GM19240 (cell line): ENCODE data around the gene WNT11.

Source experiments
- DNase-seq: peaks from one replicate; pipeline ENCODE4 v3.0.0; 2011; ENCODE audit warnings: low spot score; ENCODE audit not compliant: insufficient read length

Gene WNT11

DNA sequence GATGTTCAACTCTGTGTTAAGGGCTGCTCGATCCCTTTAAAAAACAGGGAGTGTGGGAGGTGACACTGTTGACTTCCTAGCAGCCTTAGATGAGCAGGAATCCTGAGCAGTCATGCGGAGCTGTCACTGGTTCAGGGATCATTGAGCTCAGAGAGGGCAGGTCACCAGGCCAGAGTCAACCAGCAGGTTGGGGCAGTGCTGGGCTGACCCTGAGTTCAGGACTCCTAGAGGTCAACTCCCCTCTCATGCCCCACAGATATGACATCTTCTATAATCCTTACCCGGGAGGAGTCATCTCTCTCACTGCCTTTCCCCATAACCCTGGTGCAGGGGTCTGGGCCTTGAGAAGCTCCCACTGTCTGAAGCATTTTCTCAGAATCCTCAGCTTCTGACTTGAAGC, 12.9 kb upstream of the WNT11 start:
- DNase-seq: no peak

DNA sequence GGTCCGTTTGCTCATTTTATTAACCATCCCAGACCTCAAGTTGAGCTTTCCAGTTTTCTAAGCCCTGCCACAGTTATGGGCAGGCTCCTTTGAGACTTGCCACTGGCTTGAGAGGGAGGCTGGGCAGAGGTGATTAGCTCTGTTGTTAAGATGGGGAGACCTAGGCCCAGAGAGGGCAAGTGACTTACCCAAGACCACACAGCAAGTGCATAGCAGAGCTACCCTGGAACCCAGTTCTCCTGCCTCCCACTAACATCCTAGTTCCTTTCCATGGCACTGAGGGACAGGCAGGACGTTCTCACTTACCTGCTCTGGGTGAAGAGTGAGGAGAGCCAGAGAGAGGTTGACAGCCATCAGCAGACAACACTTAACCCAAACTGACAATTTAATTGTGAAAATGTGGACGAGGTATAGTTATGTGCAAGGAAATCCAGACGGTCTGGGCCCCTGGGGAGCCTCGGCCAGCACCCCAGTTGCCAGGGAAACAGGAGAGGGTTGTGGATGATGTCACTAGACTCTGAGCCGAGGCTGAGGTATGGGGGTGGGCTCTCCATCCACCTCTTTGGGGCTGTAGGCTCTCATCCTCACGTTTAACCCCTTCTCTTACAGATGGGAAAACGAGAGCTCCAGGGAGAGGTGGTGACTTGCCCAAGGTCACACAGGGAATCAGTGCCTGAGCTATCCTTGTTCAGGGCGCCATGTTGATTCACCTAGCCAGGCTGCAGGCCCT, 12.3 kb upstream of the WNT11 start:
- DNase-seq: no peak

DNA sequence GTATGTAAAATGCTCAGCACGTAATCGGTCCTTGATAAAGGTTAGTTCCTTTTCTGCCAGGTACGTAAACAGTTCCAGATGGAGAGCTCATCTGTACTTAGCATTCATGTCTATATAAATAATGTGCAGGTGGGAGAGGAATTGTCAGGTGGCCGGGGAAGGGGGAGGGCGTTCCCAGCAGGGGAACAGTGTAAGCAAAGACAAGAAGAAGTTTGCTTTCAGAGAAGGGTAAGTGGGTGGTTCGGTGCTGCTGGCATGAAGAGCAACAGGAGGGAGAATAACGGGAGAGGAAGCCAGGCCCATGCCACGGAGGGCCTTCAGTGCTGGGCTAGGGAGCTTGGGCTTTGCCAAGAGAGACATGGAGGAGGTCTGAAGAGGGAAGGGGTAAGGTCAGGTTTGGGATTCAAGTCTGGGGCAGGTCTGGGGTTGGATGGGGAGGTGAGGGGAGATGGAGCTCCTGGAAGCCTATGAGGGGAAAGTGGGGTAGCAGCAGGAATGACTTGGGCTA, 11.4 kb upstream of the WNT11 start:
- DNase-seq: no peak

DNA sequence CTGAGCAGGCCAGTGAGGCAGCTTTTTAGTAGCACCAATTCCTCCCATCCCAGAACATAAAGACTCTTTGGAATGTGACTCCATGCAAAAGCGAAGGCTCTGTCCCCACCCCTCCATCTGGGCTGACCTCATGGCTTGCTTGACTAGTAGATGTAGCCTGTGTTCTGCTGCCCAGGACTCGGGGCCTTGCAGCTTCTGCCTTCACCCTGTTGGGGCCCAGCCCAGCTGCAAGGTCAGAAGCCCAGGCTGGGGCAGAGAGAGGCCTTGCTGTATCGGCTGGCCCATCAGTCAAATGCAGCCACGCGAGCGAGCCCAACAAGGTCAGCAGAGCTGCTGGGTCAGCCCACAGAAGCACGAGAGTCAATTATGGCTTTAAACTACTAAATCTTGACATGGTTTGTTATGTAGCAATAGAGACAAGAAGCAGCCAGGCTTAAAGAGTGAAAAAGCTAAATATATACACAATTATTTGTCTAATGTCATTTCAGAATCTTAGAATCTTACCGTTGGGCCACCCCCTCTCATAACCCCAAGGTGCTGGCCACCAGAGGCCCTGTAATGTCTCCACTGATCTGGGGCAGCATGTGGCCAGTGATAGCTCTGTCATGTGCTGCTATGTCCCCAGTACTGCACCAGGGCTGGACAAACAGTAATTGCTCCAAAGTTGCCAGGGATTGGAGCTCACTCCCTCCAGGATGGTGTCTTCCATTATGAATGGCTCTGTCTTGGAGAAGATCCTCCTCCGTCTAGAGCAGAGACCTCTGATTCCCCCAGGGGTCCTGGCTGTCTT, 10.4 kb upstream of the WNT11 start:
- DNase-seq: no peak

DNA sequence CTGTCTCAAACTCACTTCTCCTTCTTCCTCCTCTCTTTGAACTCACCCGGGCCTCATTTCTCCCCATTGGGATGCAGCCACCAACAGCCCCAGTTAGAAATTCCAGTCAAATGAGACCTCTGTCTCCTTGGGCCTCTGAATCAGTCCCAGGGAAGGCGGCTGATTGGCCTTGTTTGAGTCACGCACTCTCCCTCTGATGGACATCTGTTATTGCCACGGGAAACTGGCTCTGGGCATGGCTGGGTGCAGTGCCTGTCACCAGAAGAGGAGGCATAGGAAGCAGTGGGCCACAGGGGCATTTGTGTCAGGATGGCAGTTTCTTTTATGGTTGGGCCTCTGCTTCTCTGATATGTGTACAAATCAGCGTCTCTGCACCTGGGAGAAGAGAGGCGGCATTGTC, 9.6 kb upstream of the WNT11 start:
- no peak for DNase-seq

DNA sequence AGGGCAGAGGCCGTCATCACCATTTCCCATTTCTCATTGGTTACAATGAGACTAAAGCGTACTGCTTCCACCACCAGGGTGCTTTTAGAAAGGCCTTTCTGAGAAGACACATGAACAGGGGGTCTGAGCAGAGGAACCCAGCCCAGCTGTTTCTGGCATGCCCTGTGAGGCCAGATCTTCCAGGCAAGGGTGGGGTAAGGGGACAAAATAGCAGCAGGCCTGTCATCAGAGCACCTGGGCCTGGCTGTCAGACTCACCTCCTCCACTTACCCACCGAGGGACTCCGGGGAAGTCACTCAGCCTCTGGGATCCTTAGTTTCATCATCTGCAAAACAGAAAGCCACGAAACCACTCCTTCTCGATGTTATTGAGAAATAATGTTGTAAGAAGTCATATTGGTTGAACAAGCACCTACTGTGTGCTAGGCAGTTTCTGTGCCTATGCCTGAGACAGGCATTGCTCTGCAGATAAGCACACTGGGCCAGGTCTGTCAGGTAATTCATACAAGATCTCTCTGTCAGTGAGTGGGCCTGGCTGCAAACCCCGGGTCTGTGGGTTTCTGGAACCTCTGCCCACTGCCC, 8.8 kb upstream of the WNT11 start:
- no peak for DNase-seq

DNA sequence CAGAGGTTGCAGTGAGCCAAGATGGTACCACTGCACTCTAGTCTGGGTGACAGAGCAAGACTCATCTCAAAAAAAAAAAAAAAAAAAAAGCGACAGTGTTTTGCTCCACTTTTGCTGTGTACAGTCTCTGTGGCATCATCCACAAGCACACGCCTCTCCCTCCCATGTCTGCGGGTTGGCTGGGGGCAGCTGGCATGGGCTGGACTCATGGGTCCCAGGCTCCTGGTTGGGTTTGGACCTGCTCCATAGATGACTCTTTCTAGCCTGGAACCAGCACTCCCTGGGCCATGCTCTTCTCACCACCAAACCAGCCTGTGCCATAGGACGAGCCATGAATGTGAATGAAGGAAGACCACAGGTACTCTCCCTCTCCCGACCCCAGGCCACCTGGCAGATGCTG, 7.9 kb upstream of the WNT11 start:
- DNase-seq: no peak

DNA sequence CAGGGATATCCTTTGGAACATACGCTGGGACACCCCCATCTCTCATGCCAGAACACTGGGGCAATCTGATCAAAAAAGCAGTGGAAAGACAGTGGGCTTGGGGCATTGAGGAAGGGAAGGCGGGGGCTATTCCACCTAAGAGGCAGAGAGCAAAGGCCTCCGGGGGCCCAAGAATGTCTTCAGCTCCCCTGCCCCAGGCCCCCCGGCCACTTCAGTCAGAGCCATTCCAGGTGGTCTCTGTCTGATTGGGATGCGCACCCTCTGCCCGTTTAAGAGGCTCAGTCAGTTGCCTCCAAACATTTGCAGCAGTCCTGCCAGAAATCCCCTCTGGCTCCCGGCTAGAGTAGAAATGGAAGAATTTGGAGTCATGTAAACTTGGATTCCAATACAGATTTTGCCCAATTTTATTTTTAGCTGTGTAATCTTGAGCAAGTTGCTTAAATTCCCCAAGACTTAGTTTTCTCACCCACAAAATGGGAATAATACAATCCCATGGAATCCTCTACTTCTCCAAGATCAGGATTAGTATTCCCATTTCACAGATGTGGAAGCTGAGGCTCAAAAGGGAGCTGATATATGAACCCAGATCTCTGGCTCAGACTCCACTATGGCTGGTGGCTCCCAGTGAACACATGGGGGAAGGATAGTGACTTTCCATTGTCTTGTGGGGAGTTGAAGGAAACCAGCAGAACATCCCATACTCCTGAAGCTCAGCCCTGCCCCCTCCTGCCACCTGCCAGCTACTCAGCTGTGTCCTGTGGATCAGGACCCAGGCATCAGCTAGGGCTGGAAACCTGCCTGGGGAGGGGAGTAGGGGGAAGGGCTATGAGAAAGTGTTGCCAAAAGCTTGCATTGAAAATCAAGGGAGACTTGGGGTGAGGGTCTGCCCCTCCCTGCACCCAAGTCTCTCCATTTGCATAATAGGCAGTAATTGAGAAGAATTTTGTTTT, 6.1 kb upstream of the WNT11 start:
- DNase-seq: no peak

DNA sequence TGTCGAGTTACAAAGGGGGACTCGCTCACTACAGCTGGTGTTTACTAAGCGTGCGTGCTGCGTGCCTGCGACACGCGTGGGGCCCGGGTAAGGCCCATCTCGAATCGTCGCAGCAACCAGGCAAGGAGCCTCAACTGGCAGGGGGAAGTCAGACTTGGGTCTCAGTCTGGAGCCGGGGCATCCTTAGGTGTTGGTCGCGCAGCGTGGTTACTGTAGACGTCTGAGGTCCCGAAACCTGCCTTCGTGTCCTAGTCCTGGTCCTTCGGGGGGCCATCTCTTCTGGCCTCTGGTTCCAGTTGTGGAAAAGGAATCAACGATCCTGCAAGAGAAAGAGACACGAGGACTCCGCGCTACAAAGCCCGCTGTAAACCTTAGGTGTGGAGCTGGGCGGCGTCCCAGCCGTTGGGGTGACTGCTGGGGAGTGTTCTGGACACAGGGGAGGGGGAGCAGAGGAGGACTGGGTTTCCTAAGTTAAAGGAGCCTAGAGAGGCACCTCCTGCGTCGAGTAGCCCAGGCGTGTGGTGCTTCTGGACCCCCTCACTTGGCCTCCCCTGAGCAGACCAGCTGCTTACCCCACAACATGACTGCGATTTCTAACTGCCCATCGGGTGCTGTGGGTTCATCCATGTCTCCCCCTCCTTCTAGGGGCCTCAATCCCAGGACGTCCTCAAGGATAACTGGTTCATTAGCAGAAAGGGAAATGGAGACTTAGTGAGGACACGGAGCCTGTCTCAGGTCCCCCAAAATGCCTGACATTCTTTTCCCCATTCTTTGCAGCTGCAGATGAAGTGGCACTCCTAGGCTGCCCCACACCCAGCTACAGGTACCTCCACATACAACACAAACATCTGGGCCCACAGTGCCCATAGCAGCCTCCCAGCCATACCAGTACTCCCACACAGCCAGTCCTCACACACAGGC, 4.9 kb upstream of the WNT11 start:
- no peak for DNase-seq

DNA sequence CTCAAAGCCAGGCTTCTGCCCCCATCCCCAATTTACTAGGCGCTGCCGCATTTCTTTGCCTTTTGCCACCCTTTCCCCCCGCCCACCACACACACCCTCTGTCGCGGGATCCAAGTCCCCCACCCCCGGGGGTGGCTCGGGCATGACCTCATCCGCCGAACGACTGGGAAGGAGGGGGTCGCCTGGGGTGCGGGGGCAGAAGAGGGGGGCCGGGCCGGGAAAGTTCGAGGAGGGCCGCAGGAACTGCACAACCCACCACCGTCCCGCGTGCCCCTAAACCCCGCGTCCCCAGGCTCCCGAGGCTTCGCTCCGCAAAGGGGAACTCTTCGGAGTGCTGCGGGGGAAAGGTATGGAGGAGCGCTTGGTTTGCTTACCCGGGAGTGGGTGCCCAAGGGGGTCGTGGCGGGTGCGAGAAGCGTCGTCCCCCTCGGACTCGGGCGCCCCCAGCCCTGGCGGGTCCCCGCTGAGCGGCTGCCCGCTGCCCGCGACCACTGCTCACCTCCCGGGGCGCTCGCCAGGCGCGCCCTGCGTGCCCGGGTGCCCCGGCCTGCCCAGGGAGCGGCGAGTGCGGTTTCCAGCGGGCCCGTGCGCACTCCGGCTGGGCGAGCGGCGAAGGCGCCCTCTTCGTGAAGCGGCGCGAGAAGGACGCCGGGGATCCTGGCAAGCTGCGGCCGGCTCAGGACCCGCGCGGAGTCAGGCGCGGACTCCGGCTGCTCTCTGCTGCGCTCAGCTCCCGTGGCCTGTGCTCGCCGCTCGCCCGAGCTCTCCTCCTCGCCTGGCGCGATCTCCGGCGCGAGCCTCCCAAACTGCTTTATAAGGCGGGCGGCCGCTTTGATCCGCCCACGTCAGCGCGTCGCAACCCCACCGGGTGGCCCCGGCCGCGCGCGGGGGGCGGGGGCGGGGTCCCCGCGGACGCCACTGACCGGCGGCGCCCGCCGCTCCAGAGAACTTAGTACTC, 4.0 kb upstream of the WNT11 start:
- no peak for DNase-seq

DNA sequence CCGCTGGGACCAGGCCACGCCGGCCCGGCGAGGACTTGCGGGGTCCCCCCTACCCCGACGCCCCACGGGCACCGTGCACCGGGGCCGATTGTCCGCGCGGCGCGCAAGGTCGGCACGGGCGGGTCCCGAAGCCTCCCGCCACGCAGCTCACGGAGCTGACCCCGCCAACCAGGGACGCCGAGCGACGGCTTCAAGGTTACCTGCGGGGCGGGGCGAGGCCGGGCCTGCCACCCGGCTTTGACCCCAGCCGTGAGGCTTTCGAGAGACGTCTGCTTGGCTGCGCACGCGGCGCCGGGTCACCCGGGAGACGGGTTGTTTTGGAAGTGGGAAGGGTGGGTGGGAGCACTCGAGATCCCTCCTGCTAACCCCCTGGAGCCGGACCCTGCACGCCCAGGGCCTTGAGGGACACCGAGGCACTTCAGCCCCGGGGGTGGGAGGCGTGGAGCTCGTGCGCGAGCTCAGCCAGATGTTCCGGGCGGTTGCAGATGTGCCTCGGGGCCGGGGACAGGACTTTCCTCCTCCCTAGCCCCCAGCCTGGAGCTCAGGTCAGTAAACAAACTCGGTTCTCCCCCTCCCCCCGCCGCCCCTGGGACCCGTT, 3.2 kb upstream of the WNT11 start:
- DNase-seq: no peak

DNA sequence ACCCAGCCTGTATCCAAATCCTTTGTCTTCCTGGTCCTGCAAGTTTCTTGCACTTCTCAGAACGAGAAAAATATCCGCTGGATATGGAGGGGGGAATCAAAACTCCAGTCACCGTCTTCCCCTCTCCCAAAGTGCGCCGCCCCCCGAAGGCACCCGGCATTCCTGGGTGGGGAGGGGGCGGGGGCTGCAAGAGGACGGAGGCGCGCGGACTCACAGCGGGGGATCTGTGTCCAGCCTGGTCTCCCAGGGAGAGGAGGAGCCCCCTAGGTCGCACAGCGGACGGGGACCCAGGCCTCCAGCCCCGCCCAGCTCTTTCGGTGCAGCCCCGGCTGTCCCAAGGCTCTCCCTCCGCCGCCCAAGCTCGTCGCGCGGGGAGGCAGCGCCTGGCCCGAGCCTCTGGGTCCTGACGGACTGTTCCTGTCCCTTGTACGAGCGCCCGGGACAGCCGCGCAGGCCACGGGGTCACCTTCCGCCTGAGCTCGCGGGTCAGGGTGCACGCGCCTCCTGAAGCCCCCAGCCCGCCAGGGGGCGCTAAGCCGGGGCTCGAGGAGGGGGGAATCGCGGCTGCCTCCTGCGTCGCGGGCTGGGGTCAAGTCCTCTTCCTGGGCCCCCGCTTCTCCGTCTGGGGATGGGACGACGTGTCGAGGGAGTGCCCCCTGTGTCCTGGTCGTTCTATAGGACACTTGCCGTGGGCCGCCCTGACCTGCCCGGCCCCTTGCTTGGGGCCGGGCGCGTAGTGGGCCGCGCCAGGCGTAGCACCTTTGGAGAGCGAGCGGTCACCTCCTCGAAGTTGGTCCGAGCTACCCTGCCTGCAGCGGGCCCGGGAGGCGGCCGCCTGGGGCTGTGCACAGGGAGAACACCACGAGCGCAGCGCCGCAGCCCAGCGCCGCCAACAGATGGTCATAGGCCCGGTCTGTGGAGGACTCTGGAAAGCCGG, 2.4 kb upstream of the WNT11 start:
- peak; percentile 64 for DNase-seq

DNA sequence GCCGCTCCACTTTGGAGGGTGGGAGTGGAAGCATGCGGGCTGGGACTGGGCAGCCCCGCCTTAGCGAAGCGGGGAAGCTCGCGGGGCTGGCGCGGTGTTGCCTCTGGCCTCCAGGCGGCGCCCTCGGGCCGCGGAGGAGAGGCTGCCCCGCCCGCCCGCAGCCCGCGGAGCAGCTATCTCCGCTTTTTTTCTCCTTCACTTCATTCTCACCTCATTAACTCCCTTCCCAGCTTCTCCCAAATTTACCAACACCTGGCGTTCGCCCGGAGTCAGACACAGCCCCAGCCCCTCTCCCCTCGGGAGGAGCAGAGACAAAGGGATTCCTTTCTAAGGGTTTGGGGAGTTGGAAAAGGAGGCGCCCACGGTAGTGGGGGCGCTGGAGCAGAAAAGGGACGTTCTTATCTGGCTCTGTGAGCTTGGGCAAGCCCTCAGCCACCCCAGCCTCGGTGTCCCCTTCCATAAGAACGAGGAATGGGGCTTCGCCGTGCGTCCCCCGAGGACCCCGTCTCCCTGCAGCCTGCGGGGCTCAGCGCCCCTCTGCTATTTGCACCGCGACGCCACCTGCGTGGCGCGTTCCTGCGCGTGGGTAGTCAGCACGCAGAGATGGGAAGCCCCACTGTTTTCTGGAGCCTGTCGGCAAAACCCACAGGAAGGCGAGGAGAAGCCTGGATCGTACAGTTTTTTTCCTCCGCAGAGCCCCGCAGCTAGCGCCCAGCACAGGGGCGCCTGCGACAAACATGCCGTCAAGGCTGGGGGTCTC, 1.5 kb upstream of the WNT11 start:
- peak; percentile 87 for DNase-seq

DNA sequence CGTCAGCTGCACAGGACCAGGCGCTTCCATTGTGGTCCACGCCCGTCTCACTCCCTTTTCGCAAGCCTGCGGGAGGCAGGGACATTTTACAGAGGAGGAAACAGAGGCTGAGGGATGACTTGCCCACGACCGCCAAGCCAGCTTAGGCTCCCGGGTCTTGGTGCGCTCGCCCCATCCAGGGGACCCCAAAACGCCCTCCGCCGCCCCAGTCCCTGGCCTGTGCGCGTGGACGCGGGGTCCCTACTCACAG, 300 bp downstream of the WNT11 start:
- DNase-seq: no peak

DNA sequence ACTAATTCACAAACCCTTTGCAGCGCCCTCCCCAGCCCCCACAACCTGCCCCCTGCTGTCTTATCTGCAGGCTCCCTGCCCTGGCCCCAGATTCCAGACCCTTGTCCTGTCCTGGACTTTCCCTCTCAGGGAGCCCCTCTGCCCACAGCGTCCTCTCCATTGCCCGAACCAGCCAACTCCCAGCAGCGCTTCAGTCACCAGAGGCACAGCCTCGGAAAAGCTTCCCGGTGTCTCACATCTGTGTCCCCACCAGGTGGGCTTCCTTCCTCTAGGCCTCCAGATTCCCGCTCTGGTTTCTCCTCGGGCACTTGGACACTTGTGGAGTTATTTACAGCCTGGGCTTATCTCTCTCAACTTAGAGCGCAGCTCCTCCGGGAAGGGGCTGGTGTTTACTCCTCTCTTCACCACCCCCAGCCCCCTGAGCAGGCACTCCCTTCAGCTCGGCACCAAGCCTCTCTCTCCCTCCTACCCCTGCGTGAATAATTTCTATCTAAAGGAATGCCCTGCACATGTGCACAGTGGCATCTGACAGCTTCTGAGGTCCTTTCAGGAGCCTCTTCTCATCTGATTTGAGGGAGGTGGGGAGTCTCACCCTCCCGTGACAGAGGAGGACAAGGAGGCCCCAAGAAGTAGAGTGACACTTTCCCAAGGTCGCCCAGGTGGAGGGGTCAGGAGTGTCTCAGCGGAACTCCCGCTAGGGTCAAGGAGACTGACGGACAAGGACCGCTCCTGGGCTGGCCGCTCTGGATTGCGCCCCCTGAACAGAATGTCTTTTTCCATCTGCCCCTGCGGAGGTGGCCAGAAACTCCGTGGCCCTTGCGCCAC, 838 bp downstream of the WNT11 start:
- no peak for DNase-seq

DNA sequence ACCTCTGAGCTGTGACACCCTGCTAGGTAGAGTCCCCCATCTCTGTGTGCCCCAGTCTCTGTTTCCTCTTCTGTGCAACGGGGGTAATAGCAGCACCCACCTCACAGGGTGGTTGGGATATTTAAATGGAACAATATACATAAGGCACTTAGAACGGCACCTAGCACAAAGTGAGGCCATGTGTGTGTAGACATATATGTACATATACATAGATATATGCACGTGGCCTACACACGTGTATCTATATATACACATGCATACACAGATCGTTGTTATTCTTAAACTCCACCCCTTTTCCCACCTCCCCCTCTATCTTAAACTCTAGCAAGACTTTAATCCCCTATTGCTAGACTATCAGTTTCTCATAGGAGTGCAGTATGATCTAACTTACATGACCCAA, 2.4 kb downstream of the WNT11 start:
- DNase-seq: no peak
